ENCODE measurements around the gene TICAM1.

The TICAM1 gene

DNA sequence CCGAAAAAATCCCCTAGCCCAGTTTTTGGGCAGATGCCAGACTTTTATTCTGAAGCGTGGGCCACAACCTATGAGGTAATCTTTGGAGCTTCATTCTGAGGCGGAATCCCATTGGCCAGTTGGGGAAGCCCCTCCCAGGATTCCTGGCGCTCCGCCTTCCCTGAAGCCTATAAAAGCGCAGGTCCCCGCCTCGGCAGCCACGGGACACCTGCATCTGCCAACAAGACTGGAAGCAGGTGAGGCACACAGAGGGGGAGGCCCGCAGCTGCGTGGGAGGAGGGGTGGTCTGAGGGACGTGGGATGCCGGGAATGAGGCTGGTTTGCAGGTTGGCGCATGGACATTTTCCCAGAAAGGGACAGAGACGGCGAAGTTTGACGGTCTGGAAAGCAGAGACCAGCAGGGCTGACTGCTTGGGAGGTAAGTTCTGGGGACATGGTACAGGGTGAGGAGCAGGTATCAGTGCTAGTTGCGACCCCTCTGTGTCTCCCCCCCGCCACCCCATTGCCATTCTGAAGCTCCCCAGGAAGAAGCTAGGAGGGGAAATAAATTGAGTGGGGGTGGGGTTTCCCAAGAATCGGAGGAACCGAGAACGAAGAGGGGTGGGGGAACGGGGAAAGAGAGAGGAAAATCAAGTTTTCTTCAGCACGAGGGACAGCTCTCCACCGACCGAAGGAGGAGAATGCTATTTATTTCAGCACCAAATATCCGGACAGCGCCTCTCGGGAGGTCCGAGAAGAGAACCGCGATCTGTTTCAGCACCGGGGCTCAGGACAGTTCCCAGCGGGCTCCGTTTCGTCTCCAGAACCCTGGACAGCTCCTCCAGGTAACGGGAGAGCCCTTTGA is 62.4 kb downstream of the TICAM1 start:
- DNase-seq (ENCODE audit: low spot score): peak; percentile 65
